VCaP (cell line): ENCODE data around the gene ESPNL.

ENCODE experiments used
- H3K27ac ChIP-seq: fragments of 450-650 bp; 2 replicates; pipeline ENCODE4 v1.5.1; 2017
- CTCF ChIP-seq: fragments of 450-650 bp; conservative IDR thresholded peaks from 2 replicates; pipeline ENCODE4 v1.5.1; 2017; ENCODE audit warnings: mild to moderate bottlenecking, moderate library complexity

The ESPNL gene

GRCh38 chr2:238168196-238169047, 68.3 kb downstream of the ESPNL start:
- H3K27ac ChIP-seq = peak overlapping the region; percentile 90
- no peak for TF ChIP-seq CTCF

GRCh38 chr2:238169048-238169707, 69.0 kb downstream of the ESPNL start:
- TF ChIP-seq CTCF = no peak
- peak overlapping the region; percentile 90 for H3K27ac ChIP-seq

GRCh38 chr2:238169708-238170251, 69.6 kb downstream of the ESPNL start:
- no peak for TF ChIP-seq CTCF
- H3K27ac ChIP-seq = peak overlapping the region; percentile 90

GRCh38 chr2:238170386-238171071, 70.4 kb downstream of the ESPNL start:
- TF ChIP-seq CTCF = no peak
- peak overlapping the region; percentile 90 for H3K27ac ChIP-seq

- peak overlapping the region; percentile 90 for H3K27ac ChIP-seq
Measured at GRCh38 chr2:238171072-238171431, 70.9 kb downstream of the ESPNL start.

- peak overlapping the region; percentile 90 for H3K27ac ChIP-seq
- TF ChIP-seq CTCF = no peak
Measured at GRCh38 chr2:238171575-238172187, 71.5 kb downstream of the ESPNL start.

- TF ChIP-seq CTCF = no peak
- H3K27ac ChIP-seq = no peak overlapping the region
Measured at GRCh38 chr2:238172439-238172838, 72.3 kb downstream of the ESPNL start.
